Ramos (cell line): ENCODE measurements around the gene GRM8.

Source experiments
- in situ Hi-C: fragments of 300-500 bp; cut with MboI; formaldehyde crosslinking; loops from one replicate; pipeline ENCODE4 v1.14.3; 2022; ENCODE audit warnings: low sequenced_read_pairs; ENCODE audit not compliant: unreplicated experiment

GRM8 gene

DNA sequence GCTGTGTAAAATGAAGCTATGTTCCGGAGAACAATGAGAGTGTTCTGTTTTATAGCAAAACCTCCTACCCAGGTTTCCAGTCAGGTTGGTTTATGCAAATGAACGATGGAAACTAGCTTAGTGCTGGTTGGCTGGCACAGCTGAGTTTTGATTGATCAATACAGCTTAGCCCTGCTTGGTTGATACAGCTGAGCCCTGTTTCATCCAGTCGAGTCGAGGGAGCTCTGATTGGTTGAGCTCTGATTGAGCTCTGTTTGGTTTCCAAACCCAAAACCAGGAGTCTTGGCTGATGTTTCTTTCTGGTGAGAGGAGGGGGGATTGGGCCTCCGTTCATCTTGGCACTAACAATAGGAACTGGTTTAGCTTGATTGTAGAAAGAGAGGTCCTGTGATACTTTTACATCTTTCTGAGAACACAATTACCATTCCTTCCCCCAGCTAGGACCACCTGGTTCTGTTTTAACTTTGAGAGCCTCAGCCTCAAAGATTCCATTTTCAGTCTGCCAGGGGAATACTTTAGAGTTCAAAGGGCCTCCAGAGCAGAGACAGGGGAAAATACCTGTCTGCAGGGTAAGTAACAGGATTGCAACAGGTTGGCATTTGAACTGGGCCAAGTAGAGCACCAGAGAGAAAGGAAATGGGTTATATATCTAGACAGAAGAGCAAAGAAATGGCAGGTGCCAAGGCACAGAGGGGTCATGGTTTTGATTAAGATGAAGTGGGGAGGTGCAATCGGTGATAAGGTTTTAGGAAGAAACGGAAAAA is 210.9 kb downstream of the GRM8 start:
- in situ Hi-C loops, result no loop called here

DNA sequence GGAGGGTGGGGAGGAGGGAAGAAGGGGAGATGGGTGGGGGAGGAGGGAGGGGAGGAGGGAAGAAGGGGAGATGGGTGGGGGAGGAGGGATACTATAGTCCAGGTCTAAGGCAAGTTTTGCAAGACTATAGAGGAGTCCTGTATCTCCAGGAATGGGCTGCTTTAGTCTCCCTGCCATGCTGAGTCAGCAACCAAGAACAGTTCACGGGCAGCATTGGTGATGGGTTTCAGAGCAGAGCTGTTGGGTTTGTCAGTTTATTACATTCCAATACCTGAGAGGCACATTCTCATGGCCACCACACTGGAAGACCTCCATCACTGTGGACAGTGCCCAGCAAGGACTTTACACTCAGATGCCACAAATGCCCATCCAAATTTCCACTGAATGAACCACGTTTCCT is 212.7 kb downstream of the GRM8 start:
- in situ Hi-C loops, result no loop called here

- in situ Hi-C loops, result no loop called here
Measured at GRCh38 chr7:127039541-127039940, 213.2 kb downstream of the GRM8 start.

DNA sequence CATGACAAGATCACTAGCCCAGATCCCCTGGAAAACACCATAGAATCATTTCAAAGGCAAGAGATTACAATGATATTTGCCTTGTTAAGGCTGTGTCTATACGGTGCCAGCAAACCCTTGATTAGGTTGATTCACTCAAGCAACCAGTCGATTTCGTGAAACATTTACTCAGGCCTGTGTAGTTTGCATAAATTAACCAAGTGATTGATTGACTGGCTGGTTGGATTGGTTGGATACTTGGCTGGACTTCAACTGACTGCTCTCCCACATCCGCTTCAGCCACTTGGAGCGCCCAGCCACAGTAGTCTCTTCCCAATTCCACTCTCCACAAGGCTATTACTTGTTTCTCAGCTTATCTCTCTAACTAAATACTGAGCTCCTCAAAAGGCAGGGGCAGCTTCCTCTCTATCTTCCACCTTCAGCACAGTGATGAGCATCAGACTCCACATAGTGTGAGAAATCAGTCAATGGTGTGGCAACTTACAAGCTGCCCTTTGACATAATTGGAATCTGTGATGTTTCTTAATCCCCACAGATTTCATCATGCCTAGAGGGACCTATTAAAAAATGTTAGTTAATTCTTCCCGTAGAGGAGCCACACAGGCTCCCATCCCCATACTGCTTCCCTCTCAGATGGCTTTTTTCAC is 217.4 kb downstream of the GRM8 start:
- in situ Hi-C loops, result no loop called here

- in situ Hi-C loops, result no loop called here
Measured at GRCh38 chr7:127034186-127034806, 218.4 kb downstream of the GRM8 start.

DNA sequence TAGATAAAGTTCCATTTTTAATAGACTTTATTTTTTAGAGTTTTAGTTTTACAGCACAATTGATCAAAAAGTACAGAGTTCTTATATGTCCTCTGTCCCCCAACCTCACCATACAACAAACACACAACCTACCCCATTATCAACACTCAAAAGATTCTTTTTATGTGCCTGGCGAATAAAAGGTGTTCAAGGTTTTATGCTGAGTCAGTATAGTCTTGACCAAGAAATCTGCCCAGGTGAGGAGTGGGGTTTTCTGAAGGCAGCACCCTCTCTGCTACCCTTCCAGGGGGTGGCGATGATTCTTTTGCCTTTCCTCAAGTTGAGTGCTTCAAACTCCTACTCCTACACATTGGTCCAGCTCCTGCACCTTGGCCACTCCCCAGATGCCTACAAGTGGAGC is 222.9 kb downstream of the GRM8 start:
- in situ Hi-C loops, result no loop called here

DNA sequence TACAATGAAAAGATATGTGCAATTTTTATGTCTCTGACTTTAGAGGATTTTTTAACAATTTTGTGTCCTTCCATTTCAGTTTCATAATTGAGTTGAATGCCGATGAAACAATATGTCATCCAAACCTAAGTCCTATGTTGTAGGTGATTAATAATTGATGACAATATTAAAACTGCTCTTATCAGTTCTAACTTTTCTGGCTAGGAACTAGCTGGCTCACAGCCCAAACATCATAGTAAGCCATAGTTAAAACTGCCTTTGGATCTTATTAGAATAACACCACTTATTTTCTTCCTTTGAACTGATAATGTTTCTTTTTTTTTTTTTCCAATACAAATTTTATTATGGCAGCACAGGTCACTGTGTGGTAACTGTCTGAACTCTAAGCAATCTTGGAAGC is 230.9 kb downstream of the GRM8 start:
- in situ Hi-C loops, result no loop called here

DNA sequence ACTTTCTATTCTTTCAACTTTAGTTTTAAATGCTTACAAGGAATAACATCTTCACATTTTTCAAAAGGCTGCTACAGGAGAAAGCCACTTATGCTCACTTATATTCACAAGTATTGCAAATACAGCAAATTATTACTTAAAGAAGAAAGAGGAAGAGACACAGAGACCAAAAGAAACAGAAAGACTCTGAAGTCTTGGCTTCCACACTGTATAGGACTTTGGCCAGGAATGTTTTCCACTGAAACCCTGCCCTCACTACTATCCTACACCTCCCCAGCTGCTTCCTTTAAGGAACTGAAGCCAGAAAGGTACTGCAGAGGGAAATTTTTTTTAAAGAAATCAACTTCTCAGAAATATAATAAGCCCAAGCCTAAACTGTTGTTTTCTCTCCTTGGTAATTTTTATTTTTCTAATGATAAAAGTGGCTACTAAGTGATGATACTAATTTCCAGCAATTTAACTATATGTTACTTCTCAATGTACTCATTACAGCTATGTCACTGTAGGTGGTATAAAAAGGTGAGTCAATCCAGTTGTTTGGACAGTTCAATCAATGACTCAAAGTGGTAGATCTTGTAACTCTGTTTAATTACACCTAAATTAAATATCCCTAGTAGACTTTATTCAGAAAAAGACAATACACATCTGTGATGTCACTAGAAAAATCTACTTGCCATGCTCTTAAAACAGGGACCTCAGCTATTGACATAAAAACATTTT is 231.6 kb downstream of the GRM8 start:
- in situ Hi-C loops, result no loop called here

DNA sequence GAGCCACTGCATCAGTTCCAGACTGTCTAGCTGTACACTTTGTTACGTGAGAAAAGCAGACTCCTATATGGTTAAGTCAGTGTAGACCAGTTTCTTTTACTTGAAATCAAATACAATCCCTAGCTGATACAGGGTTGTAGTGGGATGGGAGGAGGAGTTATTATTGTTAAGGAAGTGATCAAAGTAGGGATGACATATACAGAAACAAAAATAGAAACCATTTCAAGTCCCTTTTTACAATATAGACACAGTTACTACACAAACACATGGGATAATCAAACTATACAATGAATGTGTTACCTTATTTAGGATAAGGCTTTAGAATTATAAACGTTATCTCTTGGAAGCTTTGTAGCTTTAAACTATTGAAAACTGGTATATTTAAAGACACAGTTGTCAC is 233.9 kb downstream of the GRM8 start:
- in situ Hi-C loops, result no loop called here

- in situ Hi-C loops, result no loop called here
Measured at GRCh38 chr7:127017196-127017595, 235.5 kb downstream of the GRM8 start.

- in situ Hi-C loops, result no loop called here
Measured at GRCh38 chr7:127000725-127001124, 252.0 kb downstream of the GRM8 start.

DNA sequence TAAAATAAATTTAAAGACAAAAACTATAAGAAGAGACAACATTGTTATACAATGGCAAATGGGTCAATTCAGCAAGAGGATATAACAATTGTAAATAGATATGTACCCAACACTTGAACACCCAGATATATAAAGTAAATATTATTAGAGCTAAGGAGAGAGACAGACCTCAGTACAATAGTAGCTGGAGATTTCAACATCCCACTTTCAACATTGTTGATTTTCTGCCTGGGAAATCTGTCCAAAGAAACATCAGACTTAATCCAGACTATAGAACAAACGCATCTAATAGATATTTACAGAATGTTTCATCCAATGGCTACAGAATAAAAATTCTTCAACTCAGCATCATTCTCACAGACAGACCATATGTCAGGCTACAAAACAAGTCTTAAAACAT is 256.1 kb downstream of the GRM8 start:
- in situ Hi-C loops, result no loop called here

GRCh38 chr7:126993626-126994213 is 259.0 kb downstream of the GRM8 start:
- in situ Hi-C loops, result no loop called here

DNA sequence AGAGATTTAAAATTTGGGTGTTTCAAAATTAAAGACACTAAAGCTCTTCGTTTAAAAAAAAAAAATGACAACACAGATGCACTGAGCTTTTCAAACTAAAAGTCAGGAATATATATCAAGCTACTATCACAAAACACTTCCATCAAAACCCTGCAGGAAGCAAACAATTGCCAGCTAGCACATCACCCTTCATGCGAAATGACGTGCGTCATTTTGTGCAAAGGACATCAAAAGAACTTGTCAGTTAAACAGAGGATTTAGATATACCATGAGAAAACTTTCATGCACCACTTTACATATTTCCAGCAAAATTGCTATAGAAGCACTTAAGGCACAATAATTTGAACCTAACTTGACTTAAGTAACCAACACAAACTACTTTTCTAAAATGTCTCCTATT is 264.7 kb downstream of the GRM8 start:
- in situ Hi-C loops, result no loop called here

DNA sequence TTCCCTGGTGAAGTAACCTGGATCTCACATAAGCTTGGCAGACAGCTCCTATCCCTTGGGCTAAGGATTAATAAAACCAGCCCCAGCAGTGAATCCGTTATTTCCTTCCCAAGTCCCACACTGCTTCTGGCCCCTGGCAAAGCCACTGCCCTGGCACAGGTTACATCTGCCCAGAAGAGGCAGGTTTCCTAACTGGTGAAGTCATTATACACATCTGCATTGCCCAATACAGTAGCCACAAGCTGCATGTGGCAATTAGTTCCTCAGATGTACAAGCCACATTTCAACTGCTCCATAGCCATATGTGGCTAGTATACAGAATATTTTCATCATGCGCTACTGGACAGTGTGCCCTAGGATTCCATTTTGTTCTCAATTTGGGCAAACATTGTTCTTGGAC is 273.0 kb downstream of the GRM8 start:
- in situ Hi-C loops, result no loop called here

DNA sequence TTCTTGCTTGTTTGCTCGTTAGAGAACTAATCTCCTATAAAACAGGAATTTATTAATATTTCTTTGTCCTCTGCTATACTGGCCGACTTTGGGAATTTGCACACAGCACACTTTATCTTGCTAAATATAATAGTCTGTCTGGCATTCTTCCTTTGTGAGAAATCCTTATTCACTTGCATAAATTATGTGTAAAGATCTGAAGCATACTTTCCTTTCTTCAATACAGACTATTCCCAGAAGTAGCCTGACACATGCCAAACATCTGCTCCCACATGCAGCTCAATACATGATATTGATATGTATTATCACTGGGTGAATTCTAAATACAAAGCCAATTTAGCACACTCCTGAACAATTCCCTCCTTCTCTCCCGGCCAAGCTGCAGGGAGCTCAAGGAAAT is 273.9 kb downstream of the GRM8 start:
- in situ Hi-C loops, result no loop called here

DNA sequence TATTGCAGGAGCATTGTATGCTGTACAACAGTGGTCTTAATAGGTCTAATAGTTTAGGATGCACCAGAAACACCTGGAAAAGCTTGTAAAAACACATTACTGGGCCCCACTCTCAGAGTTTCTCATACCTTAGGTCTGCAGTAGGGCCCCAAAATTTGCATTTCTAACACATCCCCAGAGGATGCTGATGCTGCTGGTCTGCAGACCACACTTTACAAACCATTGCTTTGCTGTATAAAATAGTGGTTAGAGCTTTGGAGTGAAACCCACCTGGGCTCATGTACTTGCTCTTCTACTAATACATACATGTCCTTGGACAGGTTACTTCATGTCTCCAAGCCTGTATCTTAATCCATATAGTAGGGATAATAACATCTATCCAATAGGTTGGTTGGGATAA is 279.7 kb downstream of the GRM8 start:
- in situ Hi-C loops, result no loop called here

- in situ Hi-C loops, result no loop called here
Measured at GRCh38 chr7:126972571-126972970, 280.2 kb downstream of the GRM8 start.

GRCh38 chr7:126959649-126960048 is 293.1 kb downstream of the GRM8 start:
- in situ Hi-C loops, result no loop called here

DNA sequence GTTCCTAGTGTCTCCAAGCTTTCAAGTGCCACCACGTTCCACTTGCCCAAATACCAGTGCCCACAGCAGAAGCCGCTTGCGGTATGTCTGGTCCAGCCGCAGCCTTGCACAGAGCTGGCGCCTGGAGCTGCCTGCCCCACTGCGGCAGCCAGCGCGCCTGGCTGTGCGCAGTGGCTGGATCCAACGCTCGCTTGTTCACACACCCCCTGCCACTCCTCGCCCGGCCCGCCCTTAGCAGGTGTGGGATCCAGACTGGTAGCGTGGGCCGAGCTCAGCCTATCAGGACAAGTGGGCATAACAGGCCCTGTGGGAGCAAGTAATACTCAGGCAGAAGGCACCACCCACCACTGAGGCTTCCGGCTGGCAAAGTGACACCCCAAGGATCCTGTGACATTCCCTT is 294.4 kb downstream of the GRM8 start:
- in situ Hi-C loops, result no loop called here

DNA sequence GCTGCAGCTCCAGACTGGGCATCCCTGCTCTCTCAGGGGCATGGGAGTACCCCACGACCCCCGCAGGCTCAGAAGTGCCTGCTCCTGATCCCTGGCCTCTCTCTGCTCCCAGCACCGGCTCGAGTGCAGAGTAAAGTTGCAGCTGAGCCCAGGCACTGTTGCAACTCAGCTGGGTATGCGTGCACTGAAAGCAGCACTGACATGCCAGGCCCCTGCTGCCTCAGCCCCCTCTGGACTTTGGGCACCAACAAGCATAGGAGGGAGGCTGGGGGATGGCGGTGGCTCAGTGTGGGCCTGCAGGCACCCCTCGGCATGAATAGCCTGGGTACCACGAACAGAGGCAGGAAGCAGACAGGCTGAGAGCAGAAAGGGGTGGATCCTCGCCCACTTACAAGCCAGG is 295.3 kb downstream of the GRM8 start:
- in situ Hi-C loops, result no loop called here
